Body of pancreas (tissue), 4 donors: ENCODE data around the gene RAP1B.

Experiments used
- CTCF ChIP-seq, 7 experiments: fragments of 450-650 bp in 4 of 7; fragments of 200-600 bp in 3 of 7; sonication (generic) in 3 of 7; IDR thresholded peaks; one replicate each; pipeline ENCODE4 v1.5.1; 2016 to 2019; ENCODE audit warnings: antibody characterized with exemption in 7 of 7
- POLR2A ChIP-seq, 3 donors: fragments of 450-650 bp; IDR thresholded peaks; one replicate each; pipeline ENCODE4 v1.6.1; 2016; ENCODE audit warnings: antibody characterized with exemption in 3 of 3, mild to moderate bottlenecking in 2 of 3

- TF ChIP-seq CTCF (IDR thresholded peaks at IDR 0.05) (no peak), POLR2A (IDR thresholded peaks at IDR 0.05) (no peak)
Measured at GRCh38 chr12:68638721-68639395, 28.2 kb downstream of the RAP1B start.
